Measurements from ENCODE around the gene TXNRD2.
"Not testable (repeated sequence)": the region's sequence is repeated elsewhere in the genome, so short reads cannot be mapped to it uniquely, and the experiment has no call there.

TXNRD2 gene

GRCh38 chr22:19919701-19920363 is 21.8 kb downstream of the TXNRD2 start:
- DNase-seq = no peak

- DNase-seq = no peak
These were observed 23.1 kb downstream of the TXNRD2 start for GRCh38 chr22:19918332-19919106.

GRCh38 chr22:19917389-19918138 is 24.1 kb downstream of the TXNRD2 start:
- no peak for DNase-seq

GRCh38 chr22:19916941-19917340 is 24.7 kb downstream of the TXNRD2 start:
- DNase-seq = no peak

- no peak for DNase-seq
These were observed 25.6 kb downstream of the TXNRD2 start for GRCh38 chr22:19916006-19916405.

- DNase-seq = no peak
These were observed 26.2 kb downstream of the TXNRD2 start for GRCh38 chr22:19915287-19915954.

GRCh38 chr22:19914201-19914943 is 27.2 kb downstream of the TXNRD2 start:
- no peak for DNase-seq

- DNase-seq = no peak
These were observed 28.2 kb downstream of the TXNRD2 start for GRCh38 chr22:19913337-19913936.

GRCh38 chr22:19912271-19912999 is 29.2 kb downstream of the TXNRD2 start:
- no peak for DNase-seq

GRCh38 chr22:19911540-19912270 is 29.9 kb downstream of the TXNRD2 start:
- no peak for DNase-seq

GRCh38 chr22:19910180-19910744 is 31.4 kb downstream of the TXNRD2 start:
- DNase-seq = no peak

GRCh38 chr22:19909350-19910179 is 32.1 kb downstream of the TXNRD2 start:
- peak; percentile 58 for DNase-seq

GRCh38 chr22:19907902-19908301 is 33.7 kb downstream of the TXNRD2 start:
- DNase-seq = not testable (repeated sequence)

- DNase-seq = not testable (repeated sequence)
These were observed 34.8 kb downstream of the TXNRD2 start for GRCh38 chr22:19906864-19907263.

GRCh38 chr22:19905347-19906276 is 36.0 kb downstream of the TXNRD2 start:
- no peak for DNase-seq

- no peak for DNase-seq
These were observed 36.7 kb downstream of the TXNRD2 start for GRCh38 chr22:19904935-19905334.

GRCh38 chr22:19904174-19904856 is 37.3 kb downstream of the TXNRD2 start:
- DNase-seq = no peak

All from NCI-H510A treated with DMSO at 0.1 percent for 48 hours (cell line).